T-helper 2 cell treated with Interferon-gamma antibody and Interleukin-4, amounts not matched to agents 5 μg/mL and 100 μg/mL, for 36 hours (primary cell): Measurements from ENCODE around the gene PUDP.

Experiments
- DNase-seq: peaks from one replicate; pipeline ENCODE4 v3.0.0; 2021; ENCODE audit warnings: low spot score
- H3K27ac Mint-ChIP-seq: one replicate; pipeline ENCODE4 v1.8.0; 2021; ENCODE audit warnings: mild to moderate bottlenecking, mixed read lengths
- H3K27me3 Mint-ChIP-seq: one replicate; pipeline ENCODE4 v1.8.0; 2021; ENCODE audit warnings: low read depth, mixed read lengths
- H3K36me3 Mint-ChIP-seq: one replicate; pipeline ENCODE4 v1.8.0; 2021; ENCODE audit warnings: low read depth, mixed read lengths
- H3K4me1 Mint-ChIP-seq: one replicate; pipeline ENCODE4 v1.8.0; 2021; ENCODE audit warnings: low read depth, mixed read lengths
- H3K4me3 Mint-ChIP-seq: one replicate; pipeline ENCODE4 v1.8.0; 2022; ENCODE audit warnings: mild to moderate bottlenecking, moderate library complexity, mixed read lengths
- H3K9me3 Mint-ChIP-seq: one replicate; pipeline ENCODE4 v1.8.0; 2021; ENCODE audit warnings: mixed read lengths

The PUDP gene

DNA sequence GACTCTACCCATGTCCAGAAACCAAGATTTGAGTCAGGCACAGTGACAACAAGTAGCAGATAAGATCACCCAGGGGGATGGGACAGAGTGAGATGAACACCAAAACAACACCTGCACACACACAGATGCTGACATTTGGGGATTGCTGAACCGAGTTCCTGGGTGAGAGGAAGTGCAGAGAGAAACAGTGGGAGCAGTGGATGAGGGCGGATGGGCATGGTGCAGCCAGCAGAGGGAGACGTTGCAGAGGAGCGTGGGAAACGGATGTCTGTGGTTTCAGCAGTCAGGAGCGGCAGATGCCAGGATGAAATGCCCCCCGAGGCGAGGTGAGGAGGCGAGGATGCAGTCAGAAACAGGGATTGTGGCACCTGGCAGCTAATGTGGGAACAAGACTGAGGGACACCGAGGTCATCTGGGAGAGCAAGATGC, 79.0 kb downstream of the PUDP start:
- no peaks in the 10 kb centered on the region for H3K9me3 Mint-ChIP-seq
- DNase-seq, result no peak
- H3K4me1 Mint-ChIP-seq, result peaks cover 19% of the 10 kb centered on the region
- H3K27ac Mint-ChIP-seq, result no peak overlapping the region
- peak overlapping the region; percentile 41 for H3K4me3 Mint-ChIP-seq
- H3K27me3 Mint-ChIP-seq, result no peaks in the 10 kb centered on the region
- peaks cover 11% of the 10 kb centered on the region for H3K36me3 Mint-ChIP-seq

- no peaks in the 10 kb centered on the region for H3K27me3 Mint-ChIP-seq
- peaks cover 11% of the 10 kb centered on the region for H3K36me3 Mint-ChIP-seq
- DNase-seq, result no peak
- H3K4me3 Mint-ChIP-seq, result no peak overlapping the region
- peaks cover 20% of the 10 kb centered on the region for H3K4me1 Mint-ChIP-seq
- H3K27ac Mint-ChIP-seq, result no peak overlapping the region
- no peaks in the 10 kb centered on the region for H3K9me3 Mint-ChIP-seq
Observed at GRCh38 chrX:7067256-7067655, 80.7 kb downstream of the PUDP start.

DNA sequence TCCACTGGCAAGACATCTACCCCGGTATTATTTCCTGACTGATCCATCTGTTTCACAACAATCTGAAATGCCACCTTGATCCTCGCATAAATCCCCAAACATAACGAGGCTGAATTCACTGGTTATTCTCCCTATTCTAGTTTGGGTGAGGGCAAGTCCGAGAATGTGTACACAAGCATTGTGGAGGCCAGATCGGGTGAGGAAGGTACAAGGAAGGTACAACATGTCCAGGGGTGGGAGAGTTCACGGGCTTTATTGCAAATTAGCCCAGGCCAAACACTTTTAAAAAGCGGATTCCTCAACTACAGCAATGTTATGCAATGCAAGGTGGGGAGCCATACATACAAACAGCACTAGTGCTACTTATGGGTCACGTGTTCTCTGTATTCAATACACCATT, 82.5 kb downstream of the PUDP start:
- H3K4me3 Mint-ChIP-seq, result no peak overlapping the region
- H3K9me3 Mint-ChIP-seq, result no peaks in the 10 kb centered on the region
- DNase-seq, result no peak
- H3K27ac Mint-ChIP-seq, result no peak overlapping the region
- no peaks in the 10 kb centered on the region for H3K27me3 Mint-ChIP-seq
- peaks cover 15% of the 10 kb centered on the region for H3K36me3 Mint-ChIP-seq
- peaks cover 22% of the 10 kb centered on the region for H3K4me1 Mint-ChIP-seq

DNA sequence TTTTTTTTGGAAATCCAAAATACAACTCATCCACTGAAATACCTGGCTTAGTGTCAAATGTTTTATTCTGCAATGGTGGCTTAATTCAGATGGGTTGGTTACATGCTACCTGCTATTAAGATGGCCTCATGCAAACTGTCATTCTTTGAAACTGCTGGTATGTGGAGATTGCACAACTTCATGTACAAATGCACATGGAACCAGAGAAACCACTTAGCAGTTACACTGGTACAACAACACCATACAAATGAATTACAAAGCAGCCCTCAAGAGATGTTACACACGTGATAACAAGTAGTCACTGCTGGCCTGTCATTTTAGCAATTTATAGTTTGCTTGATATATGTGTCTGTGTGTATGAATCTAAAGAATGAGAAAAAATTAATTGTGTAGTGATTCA, 85.0 kb downstream of the PUDP start:
- no peak overlapping the region for H3K4me3 Mint-ChIP-seq
- H3K27me3 Mint-ChIP-seq, result no peaks in the 10 kb centered on the region
- no peaks in the 10 kb centered on the region for H3K9me3 Mint-ChIP-seq
- H3K4me1 Mint-ChIP-seq, result peaks cover 14% of the 10 kb centered on the region
- H3K27ac Mint-ChIP-seq, result no peak overlapping the region
- DNase-seq, result no peak
- peaks cover 12% of the 10 kb centered on the region for H3K36me3 Mint-ChIP-seq

GRCh38 chrX:7062276-7062675, 85.7 kb downstream of the PUDP start:
- H3K27me3 Mint-ChIP-seq, result no peaks in the 10 kb centered on the region
- H3K36me3 Mint-ChIP-seq, result peaks cover 15% of the 10 kb centered on the region
- no peak overlapping the region for H3K27ac Mint-ChIP-seq
- no peaks in the 10 kb centered on the region for H3K9me3 Mint-ChIP-seq
- peaks cover 14% of the 10 kb centered on the region for H3K4me1 Mint-ChIP-seq
- no peak for DNase-seq
- H3K4me3 Mint-ChIP-seq, result no peak overlapping the region

DNA sequence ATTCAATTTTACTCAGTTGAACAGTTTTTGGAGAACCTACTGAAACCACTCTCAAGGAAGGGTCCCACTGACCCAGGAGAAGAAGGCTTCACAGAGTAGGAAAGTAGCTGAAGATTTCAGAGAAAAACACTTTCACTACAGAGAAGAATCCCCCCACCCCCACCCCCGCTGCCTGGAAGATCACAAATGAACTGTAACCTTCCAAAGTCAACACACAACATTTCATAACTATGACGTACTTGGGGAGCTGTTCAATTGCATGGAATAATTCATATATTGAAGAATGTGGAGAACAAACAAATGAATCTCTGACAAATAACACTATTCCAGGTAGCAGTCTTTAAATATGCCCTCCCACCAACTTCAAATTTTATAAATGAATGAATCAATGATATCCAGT, 86.5 kb downstream of the PUDP start:
- no peaks in the 10 kb centered on the region for H3K27me3 Mint-ChIP-seq
- H3K36me3 Mint-ChIP-seq, result peaks cover 20% of the 10 kb centered on the region
- H3K27ac Mint-ChIP-seq, result no peak overlapping the region
- no peaks in the 10 kb centered on the region for H3K9me3 Mint-ChIP-seq
- peaks cover 14% of the 10 kb centered on the region for H3K4me1 Mint-ChIP-seq
- H3K4me3 Mint-ChIP-seq, result no peak overlapping the region
- no peak for DNase-seq

DNA sequence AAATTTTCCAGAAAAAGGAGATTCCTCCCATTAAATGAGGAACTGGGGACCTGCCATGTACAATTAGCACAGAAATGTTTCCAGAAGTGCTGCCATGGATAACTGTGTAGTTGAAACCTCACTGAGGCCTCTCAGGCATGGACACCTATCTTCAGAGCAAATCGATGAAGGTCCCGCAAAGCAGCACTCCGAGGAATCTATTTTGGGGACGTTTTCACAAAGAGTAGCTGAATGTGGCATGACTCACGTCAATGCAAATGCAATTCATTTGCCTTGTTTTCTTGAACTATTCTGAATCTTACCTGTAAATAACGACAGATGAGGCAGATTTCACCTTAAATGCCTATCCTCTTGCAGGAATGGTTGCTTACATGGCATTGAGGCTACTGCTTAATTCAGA, 87.5 kb downstream of the PUDP start:
- Mint-ChIP-seq H3K9me3 (no peaks in the 10 kb centered on the region), H3K27me3 (no peaks in the 10 kb centered on the region), H3K27ac (no peak overlapping the region), H3K4me1 (peaks cover 17% of the 10 kb centered on the region), H3K36me3 (peaks cover 25% of the 10 kb centered on the region), H3K4me3 (no peak overlapping the region)
- no peak for DNase-seq

GRCh38 chrX:7059859-7060258, 88.1 kb downstream of the PUDP start:
- H3K9me3 Mint-ChIP-seq, result no peaks in the 10 kb centered on the region

GRCh38 chrX:7059214-7059838, 88.6 kb downstream of the PUDP start:
- Mint-ChIP-seq H3K9me3 (no peaks in the 10 kb centered on the region), H3K27ac (peak overlapping the region; percentile 70), H3K4me3 (peak overlapping the region; percentile 57), H3K36me3 (peaks cover 25% of the 10 kb centered on the region), H3K27me3 (no peaks in the 10 kb centered on the region), H3K4me1 (peaks cover 17% of the 10 kb centered on the region)
- DNase-seq, result peak; percentile 23

More at GRCh38 chrX:7059859-7060258, 88.1 kb downstream of the PUDP start:
- peaks cover 25% of the 10 kb centered on the region for H3K36me3 Mint-ChIP-seq
- peak overlapping the region; percentile 36 for H3K27ac Mint-ChIP-seq
- no peak for DNase-seq
- H3K4me1 Mint-ChIP-seq, result peaks cover 17% of the 10 kb centered on the region
- H3K4me3 Mint-ChIP-seq, result peak overlapping the region; percentile 57
- no peaks in the 10 kb centered on the region for H3K27me3 Mint-ChIP-seq

DNA sequence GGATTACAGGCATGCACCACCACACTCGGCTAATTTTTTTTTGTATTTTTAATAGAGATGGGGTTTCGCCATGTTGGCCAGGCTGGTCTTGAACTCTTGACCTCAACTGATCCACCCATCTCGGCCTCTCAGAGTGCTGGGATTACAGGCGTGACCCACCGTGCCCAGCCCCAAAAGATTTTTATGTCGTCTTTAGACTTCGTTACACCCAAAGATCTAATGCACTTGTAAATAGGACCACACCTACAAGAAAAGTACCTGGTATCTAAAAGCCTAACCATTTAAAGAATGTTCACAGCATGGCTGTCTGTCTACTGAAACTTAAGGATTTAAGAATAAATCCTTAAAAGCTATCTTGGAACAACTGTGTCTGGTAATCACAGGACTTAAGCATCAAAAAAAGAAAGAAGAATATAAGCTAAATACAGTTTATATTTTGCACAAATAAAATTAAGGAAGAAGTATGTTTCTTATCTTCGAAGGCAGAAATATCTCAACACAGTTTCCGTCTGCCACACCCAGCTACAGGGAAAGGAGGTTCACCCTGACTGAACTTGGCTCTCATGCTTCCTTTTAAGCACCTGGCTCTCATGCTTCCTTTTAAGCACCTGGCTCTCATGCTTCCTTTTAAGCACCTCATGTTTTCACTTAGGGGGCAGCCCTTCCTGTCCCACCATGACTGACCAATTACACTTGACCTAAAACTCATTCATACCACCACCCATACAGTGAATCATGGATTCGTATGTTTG, 92.4 kb downstream of the PUDP start:
- no peaks in the 10 kb centered on the region for H3K27me3 Mint-ChIP-seq
- H3K27ac Mint-ChIP-seq, result no peak overlapping the region
- peaks cover 14% of the 10 kb centered on the region for H3K4me1 Mint-ChIP-seq
- no peaks in the 10 kb centered on the region for H3K9me3 Mint-ChIP-seq
- peaks cover 17% of the 10 kb centered on the region for H3K36me3 Mint-ChIP-seq
- H3K4me3 Mint-ChIP-seq, result no peak overlapping the region
- DNase-seq, result no peak

GRCh38 chrX:7054219-7055216, 93.4 kb downstream of the PUDP start:
- no peak for DNase-seq
- no peaks in the 10 kb centered on the region for H3K27me3 Mint-ChIP-seq
- peaks cover 15% of the 10 kb centered on the region for H3K36me3 Mint-ChIP-seq
- no peaks in the 10 kb centered on the region for H3K9me3 Mint-ChIP-seq
- peaks cover 12% of the 10 kb centered on the region for H3K4me1 Mint-ChIP-seq
- no peak overlapping the region for H3K4me3 Mint-ChIP-seq
- H3K27ac Mint-ChIP-seq, result no peak overlapping the region

DNA sequence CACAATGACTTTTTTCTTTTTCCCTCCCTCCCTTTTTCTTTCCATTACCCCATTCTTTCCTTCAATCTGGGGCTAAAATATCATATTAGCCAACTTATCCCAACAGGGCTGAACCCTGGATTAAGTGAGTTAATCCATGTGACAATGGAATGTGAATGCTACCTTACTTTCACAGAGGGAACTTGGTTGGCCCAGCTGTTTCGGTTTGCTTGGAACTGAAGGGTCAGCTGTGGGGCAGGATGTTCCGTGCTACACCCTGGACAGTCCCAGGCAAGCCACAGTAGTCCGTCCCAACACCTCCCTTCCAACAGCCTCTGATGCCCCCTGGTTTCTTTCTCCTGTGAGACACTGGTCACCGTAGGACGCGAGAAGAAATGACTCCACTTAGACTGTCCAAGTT, 95.4 kb downstream of the PUDP start:
- Mint-ChIP-seq H3K9me3 (no peaks in the 10 kb centered on the region), H3K4me1 (peaks cover 2% of the 10 kb centered on the region), H3K27me3 (no peaks in the 10 kb centered on the region), H3K4me3 (no peak overlapping the region), H3K27ac (no peak overlapping the region), H3K36me3 (peaks cover 12% of the 10 kb centered on the region)
- no peak for DNase-seq

GRCh38 chrX:7050271-7050670, 97.7 kb downstream of the PUDP start:
- H3K27me3 Mint-ChIP-seq, result no peaks in the 10 kb centered on the region
- H3K4me1 Mint-ChIP-seq, result no peaks in the 10 kb centered on the region
- no peaks in the 10 kb centered on the region for H3K36me3 Mint-ChIP-seq
- no peaks in the 10 kb centered on the region for H3K9me3 Mint-ChIP-seq
- H3K27ac Mint-ChIP-seq, result no peak overlapping the region
- DNase-seq, result no peak
- H3K4me3 Mint-ChIP-seq, result no peak overlapping the region

GRCh38 chrX:7047951-7048350, 100.0 kb downstream of the PUDP start:
- Mint-ChIP-seq H3K4me1 (no peaks in the 10 kb centered on the region), H3K36me3 (no peaks in the 10 kb centered on the region), H3K27me3 (no peaks in the 10 kb centered on the region), H3K4me3 (no peak overlapping the region), H3K27ac (no peak overlapping the region), H3K9me3 (no peaks in the 10 kb centered on the region)
- no peak for DNase-seq
